ENCODE data around the gene PFN3. TPM values are rescaled to one million over a fixed set of nuclear protein-coding genes. Genes with fewer than 3 reads are reported as not detected.

PFN3 gene
- polyA plus RNA-seq, 1 of the 3 experiments (the other 2 are of a cell fraction), result not detected

DNA sequence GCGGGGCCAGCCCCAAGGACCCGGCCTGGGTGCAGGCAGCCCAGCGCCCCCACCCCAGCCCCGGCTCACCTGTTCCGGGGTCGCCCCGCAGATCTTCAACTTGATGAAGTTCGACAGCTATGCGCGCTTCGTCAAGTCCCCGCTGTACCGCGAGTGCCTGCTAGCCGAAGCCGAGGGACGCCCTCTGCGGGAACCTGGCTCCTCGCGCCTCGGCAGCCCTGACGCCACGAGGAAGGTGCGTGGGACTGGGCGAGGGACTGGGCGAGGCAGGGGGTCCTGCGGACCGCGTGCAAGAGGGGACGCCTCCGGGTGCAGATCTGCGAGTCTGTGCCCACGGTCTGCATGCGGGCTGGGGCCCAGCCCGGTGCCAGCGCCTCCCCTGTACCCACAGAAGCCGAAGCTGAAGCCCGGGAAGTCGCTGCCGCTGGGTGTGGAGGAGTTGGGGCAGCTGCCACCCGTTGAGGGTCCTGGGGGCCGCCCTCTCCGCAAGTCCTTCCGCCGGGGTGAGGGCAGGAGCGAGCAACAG lies 33.1 kb downstream of the PFN3 start:
- Histone ChIP-seq H3K27ac (ENCODE audit: low read depth in 2 of 2, low read length in 1 of 2) (peak overlapping the region in 1 of 2 experiments; percentile 62; a peak in 2 of 4 replicates), H2AFZ (ENCODE audit: low read depth) (peak overlapping the region; percentile 89; the same call in 1 of the 2 replicates), H3K9me2 (no peaks in the 10 kb centered on the region), H3K79me2 (ENCODE audit: insufficient read depth) (no peaks in the 10 kb centered on the region), H3K9ac (peak overlapping the region; percentile 29; the same call in 1 of the 2 replicates), H3K9me3 (no peaks in the 10 kb centered on the region), H3K27me3 (ENCODE audit: insufficient read depth) (no peaks in the 10 kb centered on the region), H3K4me3 (ENCODE audit: low read depth in 2 of 2, low read length in 1 of 2) (peak overlapping the region; percentile 48 to 50), H3K36me3 (replicated peaks in 1 of 2; ENCODE audit: control insufficient read depth in 1 of 2, insufficient read depth in 2 of 2, low read length in 1 of 2) (no peaks in the 10 kb centered on the region), H3K4me2 (peak overlapping the region; percentile 80), H3K4me1 (ENCODE audit: control insufficient read depth in 1 of 2, insufficient read depth in 2 of 2, low read depth in 1 of 2, low read length in 1 of 2) (peaks cover 11 to 46% of the 10 kb centered on the region in 2 experiments), H3F3A (replicated peaks; ENCODE audit: insufficient read depth) (peaks cover 15% of the 10 kb centered on the region), H4K20me1 (ENCODE audit: insufficient read depth) (no peaks in the 10 kb centered on the region)
- ChIA-PET POLR2A (interaction anchor here (1.0 to 2.1 kb wide), 3 partner anchors 16 to 186 kb away, joined by 3 to 18 read pairs (median 4); partner anchors contain the start of gene LMAN2), CTCF (interaction anchor here (0.7 to 5.9 kb wide), 12 partner anchors 14 to 134 kb away, joined by 3 to 58 read pairs (median 8); partner anchors contain the start of genes F12, LMAN2 and SLC34A1)
- WGBS (ENCODE audit: low lambda C conversion rate), result 34% methylated on average over 19 of the region's 46 CpGs
- DNase-seq, result no peak
- TF ChIP-seq, protein P1, sequence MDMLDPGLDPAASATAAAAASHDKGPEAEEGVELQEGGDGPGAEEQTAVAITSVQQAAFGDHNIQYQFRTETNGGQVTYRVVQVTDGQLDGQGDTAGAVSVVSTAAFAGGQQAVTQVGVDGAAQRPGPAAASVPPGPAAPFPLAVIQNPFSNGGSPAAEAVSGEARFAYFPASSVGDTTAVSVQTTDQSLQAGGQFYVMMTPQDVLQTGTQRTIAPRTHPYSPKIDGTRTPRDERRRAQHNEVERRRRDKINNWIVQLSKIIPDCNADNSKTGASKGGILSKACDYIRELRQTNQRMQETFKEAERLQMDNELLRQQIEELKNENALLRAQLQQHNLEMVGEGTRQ (IDR thresholded peaks at IDR 0.05; ENCODE audit: borderline replicate concordance, low read depth, low read length), result no peak
- TF ChIP-seq, protein P2, sequence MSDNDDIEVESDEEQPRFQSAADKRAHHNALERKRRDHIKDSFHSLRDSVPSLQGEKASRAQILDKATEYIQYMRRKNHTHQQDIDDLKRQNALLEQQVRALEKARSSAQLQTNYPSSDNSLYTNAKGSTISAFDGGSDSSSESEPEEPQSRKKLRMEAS (IDR thresholded peaks at IDR 0.05; ENCODE audit: low read depth), result peak; percentile 94
- TF ChIP-seq, protein P3, sequence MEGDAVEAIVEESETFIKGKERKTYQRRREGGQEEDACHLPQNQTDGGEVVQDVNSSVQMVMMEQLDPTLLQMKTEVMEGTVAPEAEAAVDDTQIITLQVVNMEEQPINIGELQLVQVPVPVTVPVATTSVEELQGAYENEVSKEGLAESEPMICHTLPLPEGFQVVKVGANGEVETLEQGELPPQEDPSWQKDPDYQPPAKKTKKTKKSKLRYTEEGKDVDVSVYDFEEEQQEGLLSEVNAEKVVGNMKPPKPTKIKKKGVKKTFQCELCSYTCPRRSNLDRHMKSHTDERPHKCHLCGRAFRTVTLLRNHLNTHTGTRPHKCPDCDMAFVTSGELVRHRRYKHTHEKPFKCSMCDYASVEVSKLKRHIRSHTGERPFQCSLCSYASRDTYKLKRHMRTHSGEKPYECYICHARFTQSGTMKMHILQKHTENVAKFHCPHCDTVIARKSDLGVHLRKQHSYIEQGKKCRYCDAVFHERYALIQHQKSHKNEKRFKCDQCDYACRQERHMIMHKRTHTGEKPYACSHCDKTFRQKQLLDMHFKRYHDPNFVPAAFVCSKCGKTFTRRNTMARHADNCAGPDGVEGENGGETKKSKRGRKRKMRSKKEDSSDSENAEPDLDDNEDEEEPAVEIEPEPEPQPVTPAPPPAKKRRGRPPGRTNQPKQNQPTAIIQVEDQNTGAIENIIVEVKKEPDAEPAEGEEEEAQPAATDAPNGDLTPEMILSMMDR (IDR thresholded peaks at IDR 0.05), result 0 out of 2 replicates have a peak, but pooled peaks have one; percentile 12

DNA sequence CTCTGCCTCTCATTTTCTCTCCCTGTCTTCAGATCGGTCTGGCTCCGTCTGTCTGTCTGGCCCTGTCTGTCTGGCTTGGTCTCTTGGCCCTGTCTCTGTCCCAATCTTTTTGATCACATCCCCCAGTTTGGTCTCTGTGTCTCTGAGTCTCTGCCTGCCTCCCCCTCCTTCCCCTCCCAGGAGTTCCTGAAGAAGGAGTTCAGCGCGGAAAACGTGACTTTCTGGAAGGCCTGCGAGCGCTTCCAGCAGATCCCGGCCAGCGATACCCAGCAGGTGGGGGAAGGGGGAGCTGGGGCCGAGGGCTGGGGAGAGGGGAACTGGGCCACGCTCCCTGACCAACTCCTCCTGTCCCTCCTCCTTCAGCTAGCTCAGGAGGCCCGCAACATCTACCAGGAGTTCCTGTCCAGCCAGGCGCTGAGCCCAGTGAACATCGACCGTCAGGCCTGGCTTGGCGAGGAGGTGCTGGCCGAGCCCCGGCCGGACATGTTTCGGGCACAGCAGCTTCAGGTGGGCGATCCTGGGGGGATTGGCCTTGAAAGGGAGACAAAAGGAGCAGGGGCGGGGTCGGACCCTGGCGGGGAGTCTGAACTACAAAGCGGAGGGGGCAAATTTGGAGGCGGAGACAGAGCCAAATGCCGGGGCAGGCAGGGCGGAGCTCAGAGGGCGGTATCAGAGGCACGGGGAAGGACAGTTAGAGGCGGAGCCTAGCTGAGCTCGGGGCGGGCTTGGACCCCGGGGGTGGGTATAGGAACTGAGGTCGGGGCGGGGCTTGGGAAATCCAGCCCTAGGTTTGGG lies 33.7 kb downstream of the PFN3 start:
- Histone ChIP-seq H3K4me2 (peak overlapping the region; percentile 80), H4K20me1 (ENCODE audit: insufficient read depth) (no peaks in the 10 kb centered on the region), H3K4me1 (ENCODE audit: control insufficient read depth in 1 of 2, insufficient read depth in 2 of 2, low read depth in 1 of 2, low read length in 1 of 2) (peaks cover 11 to 46% of the 10 kb centered on the region in 2 experiments), H3K9ac (peak overlapping the region; percentile 70), H3K9me2 (no peaks in the 10 kb centered on the region), H3K27me3 (ENCODE audit: insufficient read depth) (no peaks in the 10 kb centered on the region), H3K27ac (ENCODE audit: low read depth in 2 of 2, low read length in 1 of 2) (peak overlapping the region; percentile 79 to 93), H3K36me3 (replicated peaks in 1 of 2; ENCODE audit: control insufficient read depth in 1 of 2, insufficient read depth in 2 of 2, low read length in 1 of 2) (no peaks in the 10 kb centered on the region), H3K4me3 (ENCODE audit: low read depth in 2 of 2, low read length in 1 of 2) (peak overlapping the region; percentile 48 to 50), H2AFZ (ENCODE audit: low read depth) (peak overlapping the region; percentile 89), H3K9me3 (no peaks in the 10 kb centered on the region), H3F3A (replicated peaks; ENCODE audit: insufficient read depth) (peaks cover 15% of the 10 kb centered on the region), H3K79me2 (ENCODE audit: insufficient read depth) (no peaks in the 10 kb centered on the region)
- WGBS (ENCODE audit: low lambda C conversion rate), result 35% methylated on average over 30 of the region's 36 CpGs
- POLR2A ChIA-PET, result interaction anchor here (1.0 to 2.1 kb wide), 3 partner anchors 15 to 187 kb away, joined by 3 to 18 read pairs (median 4); partner anchors contain the start of gene LMAN2
- DNase-seq, result peak; percentile 99
- TF ChIP-seq RXRA (IDR thresholded peaks at IDR 0.05; ENCODE audit: borderline replicate concordance, low read depth), result no peak
- no peak for TF ChIP-seq ELF1 (IDR thresholded peaks at IDR 0.05)
- TF ChIP-seq FOXM1 (IDR thresholded peaks at IDR 0.05; ENCODE audit: low read depth), result no peak
- TF ChIP-seq POLR2AphosphoS5 (IDR thresholded peaks at IDR 0.05; ENCODE audit: low read depth, low read length), result no peak
- peak; percentile 4; the same call in 1 of the 2 replicates for TF ChIP-seq NFIC (IDR thresholded peaks at IDR 0.05; ENCODE audit: borderline replicate concordance)
- no peak for TF ChIP-seq RCOR1 (IDR thresholded peaks at IDR 0.05; ENCODE audit: low read length)
- TF ChIP-seq, protein P2 (IDR thresholded peaks at IDR 0.05; ENCODE audit: low read depth), result peak; percentile 79; the same call in 1 of the 2 replicates
- TF ChIP-seq MXI1 (IDR thresholded peaks at IDR 0.05; ENCODE audit: low read depth, low read length), result peak; percentile 63
- no peak for TF ChIP-seq NRF1 (IDR thresholded peaks at IDR 0.05; ENCODE audit: low read depth, low read length)
- TF ChIP-seq YY1 (IDR thresholded peaks at IDR 0.05; ENCODE audit: low read depth), result no peak
- TF ChIP-seq GATA2 (CRISPR knock-in tag; IDR thresholded peaks at IDR 0.05), result peak; percentile 74; the same call in 1 of the 2 replicates
- CTCF ChIA-PET, result interaction anchor here (0.7 to 5.9 kb wide), 12 partner anchors 11 to 134 kb away, joined by 3 to 58 read pairs (median 8); partner anchors contain the start of genes F12, LMAN2 and SLC34A1
